GM19468 (cell line): ENCODE data around the gene TNFRSF6B.
"Not testable (repeated sequence)": the region's sequence is repeated elsewhere in the genome, so short reads cannot be mapped to it uniquely, and the experiment has no call there.

Source experiments
- ATAC-seq: cut with Tn5 transposase; IDR thresholded peaks from one replicate; pipeline ENCODE4 v1.9.1; 2021; ENCODE audit warnings: mild to moderate bottlenecking, moderate library complexity, moderate number of reproducible peaks; ENCODE audit not compliant: unreplicated experiment; ENCODE audit errors: extremely low read depth

The TNFRSF6B gene

GRCh38 chr20:63705232-63706026, 9.0 kb downstream of the TNFRSF6B start:
- ATAC-seq = no peak

- no peak for ATAC-seq
Observed at GRCh38 chr20:63706027-63706695, 9.7 kb downstream of the TNFRSF6B start.

GRCh38 chr20:63706852-63707557, 10.6 kb downstream of the TNFRSF6B start:
- ATAC-seq = no peak

GRCh38 chr20:63707558-63708300, 11.3 kb downstream of the TNFRSF6B start, which contains the start of the genes ARFRP1 and ZGPAT:
ARFRP1 (minus strand) TSS chr20:63707976; CDS start chr20:63707091, 885 bp downstream.
ZGPAT (plus strand) TSS chr20:63708039; CDS start chr20:63708581, 542 bp downstream.
- peak; percentile 51 for ATAC-seq

GRCh38 chr20:63708301-63709148, 12.1 kb downstream of the TNFRSF6B start:
- ATAC-seq = no peak

GRCh38 chr20:63709149-63709527, 12.7 kb downstream of the TNFRSF6B start:
- no peak for ATAC-seq

GRCh38 chr20:63711085-63711645, 14.7 kb downstream of the TNFRSF6B start:
- no peak for ATAC-seq

- no peak for ATAC-seq
Observed at GRCh38 chr20:63712191-63712590, 15.7 kb downstream of the TNFRSF6B start.

- no peak for ATAC-seq
Observed at GRCh38 chr20:63714858-63715257, 18.4 kb downstream of the TNFRSF6B start.

GRCh38 chr20:63718996-63719395, 22.5 kb downstream of the TNFRSF6B start:
- no peak for ATAC-seq

GRCh38 chr20:63722967-63723622, 26.6 kb downstream of the TNFRSF6B start:
- not testable (repeated sequence) for ATAC-seq

GRCh38 chr20:63730189-63730733, 33.8 kb downstream of the TNFRSF6B start:
- not testable (repeated sequence) for ATAC-seq

- ATAC-seq = no peak
Observed at GRCh38 chr20:63731410-63731809, 35.0 kb downstream of the TNFRSF6B start.

- no peak for ATAC-seq
Observed at GRCh38 chr20:63732118-63733095, 36.0 kb downstream of the TNFRSF6B start.

GRCh38 chr20:63733117-63733516, 36.7 kb downstream of the TNFRSF6B start:
- ATAC-seq = no peak

- ATAC-seq = no peak
Observed at GRCh38 chr20:63733579-63734081, 37.2 kb downstream of the TNFRSF6B start.
